ENCODE data around the gene DCHS2.

DNA sequence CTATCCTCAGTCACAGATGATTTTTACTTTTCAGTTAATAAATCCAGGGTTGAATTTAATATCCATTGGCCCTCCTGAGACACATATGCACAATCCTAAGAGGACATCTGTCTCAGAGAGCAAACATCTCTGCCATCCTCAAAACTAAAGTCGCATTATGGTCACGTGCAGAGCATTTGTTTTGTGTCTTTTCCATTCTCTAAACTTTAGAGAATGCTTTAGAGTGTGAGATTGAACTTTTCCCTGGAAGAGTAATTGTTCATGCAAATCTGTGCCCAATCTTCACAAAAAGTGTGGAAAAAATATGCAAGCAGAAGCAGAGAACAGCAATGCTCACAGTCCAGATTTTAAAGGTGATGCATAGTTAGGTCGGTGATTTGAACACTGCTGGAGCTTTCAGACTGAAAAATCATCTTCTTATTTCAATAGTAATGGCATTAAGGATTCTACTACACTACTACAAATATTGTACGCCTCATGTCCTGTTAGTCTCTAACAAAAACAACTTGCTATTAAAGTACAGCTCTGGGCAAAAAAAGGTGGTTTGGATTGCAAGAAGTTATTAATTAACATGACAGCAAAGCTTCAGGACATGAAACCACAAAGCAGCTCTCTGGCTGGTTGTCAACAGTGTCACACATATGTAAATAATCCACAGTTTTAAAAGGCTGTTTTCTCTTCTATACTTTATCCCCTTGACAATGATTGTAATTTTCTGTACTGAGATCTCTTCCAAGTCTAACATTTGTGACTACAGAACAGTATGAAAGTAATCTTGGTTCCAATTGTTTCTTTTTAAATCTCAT lies 19.9 kb downstream of the DCHS2 start:
- TF ChIP-seq POLR2AphosphoS5 (IDR thresholded peaks at IDR 0.05; ENCODE audit: low read depth) (no peak), JUNB (IDR thresholded peaks at IDR 0.05; ENCODE audit: unreplicated experiment) (no peak), EZH2 (IDR thresholded peaks at IDR 0.05; ENCODE audit: low read depth, unreplicated experiment) (no peak)
- TF ChIP-seq, protein P1, sequence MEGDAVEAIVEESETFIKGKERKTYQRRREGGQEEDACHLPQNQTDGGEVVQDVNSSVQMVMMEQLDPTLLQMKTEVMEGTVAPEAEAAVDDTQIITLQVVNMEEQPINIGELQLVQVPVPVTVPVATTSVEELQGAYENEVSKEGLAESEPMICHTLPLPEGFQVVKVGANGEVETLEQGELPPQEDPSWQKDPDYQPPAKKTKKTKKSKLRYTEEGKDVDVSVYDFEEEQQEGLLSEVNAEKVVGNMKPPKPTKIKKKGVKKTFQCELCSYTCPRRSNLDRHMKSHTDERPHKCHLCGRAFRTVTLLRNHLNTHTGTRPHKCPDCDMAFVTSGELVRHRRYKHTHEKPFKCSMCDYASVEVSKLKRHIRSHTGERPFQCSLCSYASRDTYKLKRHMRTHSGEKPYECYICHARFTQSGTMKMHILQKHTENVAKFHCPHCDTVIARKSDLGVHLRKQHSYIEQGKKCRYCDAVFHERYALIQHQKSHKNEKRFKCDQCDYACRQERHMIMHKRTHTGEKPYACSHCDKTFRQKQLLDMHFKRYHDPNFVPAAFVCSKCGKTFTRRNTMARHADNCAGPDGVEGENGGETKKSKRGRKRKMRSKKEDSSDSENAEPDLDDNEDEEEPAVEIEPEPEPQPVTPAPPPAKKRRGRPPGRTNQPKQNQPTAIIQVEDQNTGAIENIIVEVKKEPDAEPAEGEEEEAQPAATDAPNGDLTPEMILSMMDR (conservative IDR thresholded peaks at IDR 0.05; ENCODE audit: low read depth in 2 of 2) = no peak

All from GM23338 (cell line).